ENCODE data around the gene NEB. TPM values are rescaled to one million over a fixed set of nuclear protein-coding genes. Genes with fewer than 3 reads are reported as not detected.

NEB gene
- total RNA-seq, 2 experiments from 2014 or later = 0.40 to 0.48 TPM

DNA sequence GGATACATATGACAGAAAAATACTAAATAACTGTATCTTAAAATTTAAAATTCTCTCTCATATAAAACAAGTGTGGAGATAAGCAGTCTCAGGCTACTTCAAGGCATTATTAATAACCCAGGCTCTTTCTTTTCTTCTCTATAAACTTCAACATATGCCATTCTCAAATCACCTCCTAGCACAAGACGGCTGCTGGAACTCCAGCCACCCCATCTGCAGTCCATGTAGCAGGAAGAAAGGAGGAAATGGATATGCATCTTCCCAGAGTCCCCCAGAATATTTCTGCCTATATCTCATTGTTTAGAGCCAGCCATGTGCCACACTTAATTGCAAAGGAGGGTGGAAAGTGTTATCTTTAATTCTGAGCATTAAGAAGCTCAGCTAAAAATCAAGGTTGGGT is 35.3 kb upstream of the NEB start:
- no peaks in the 10 kb centered on the region for H3K27me3 Mint-ChIP-seq
- no peak for DNase-seq
- H3K4me1 Mint-ChIP-seq = peaks cover 12% of the 10 kb centered on the region
- H3K27ac Mint-ChIP-seq = no peak overlapping the region
- no peaks in the 10 kb centered on the region for H3K36me3 Mint-ChIP-seq (ENCODE audit: low read depth)
- ChIA-PET CTCF (interaction anchor here (1.4 kb wide), 1 partner anchor 8 kb away, joined by 5 read pairs; no protein-coding TSS in a partner anchor), POLR2A (no interaction called here)
- no peaks in the 10 kb centered on the region for H3K9me3 Mint-ChIP-seq
- no peak overlapping the region for H3K4me3 Mint-ChIP-seq

GRCh38 chr2:151767536-151767935 is 33.3 kb upstream of the NEB start:
- ChIA-PET CTCF (no interaction called here), POLR2A (no interaction called here)
- Mint-ChIP-seq H3K9me3 (no peaks in the 10 kb centered on the region), H3K27me3 (no peaks in the 10 kb centered on the region), H3K36me3 (ENCODE audit: low read depth) (peaks cover 1% of the 10 kb centered on the region), H3K4me3 (no peak overlapping the region), H3K27ac (no peak overlapping the region), H3K4me1 (peaks cover 12% of the 10 kb centered on the region)
- no peak for DNase-seq

DNA sequence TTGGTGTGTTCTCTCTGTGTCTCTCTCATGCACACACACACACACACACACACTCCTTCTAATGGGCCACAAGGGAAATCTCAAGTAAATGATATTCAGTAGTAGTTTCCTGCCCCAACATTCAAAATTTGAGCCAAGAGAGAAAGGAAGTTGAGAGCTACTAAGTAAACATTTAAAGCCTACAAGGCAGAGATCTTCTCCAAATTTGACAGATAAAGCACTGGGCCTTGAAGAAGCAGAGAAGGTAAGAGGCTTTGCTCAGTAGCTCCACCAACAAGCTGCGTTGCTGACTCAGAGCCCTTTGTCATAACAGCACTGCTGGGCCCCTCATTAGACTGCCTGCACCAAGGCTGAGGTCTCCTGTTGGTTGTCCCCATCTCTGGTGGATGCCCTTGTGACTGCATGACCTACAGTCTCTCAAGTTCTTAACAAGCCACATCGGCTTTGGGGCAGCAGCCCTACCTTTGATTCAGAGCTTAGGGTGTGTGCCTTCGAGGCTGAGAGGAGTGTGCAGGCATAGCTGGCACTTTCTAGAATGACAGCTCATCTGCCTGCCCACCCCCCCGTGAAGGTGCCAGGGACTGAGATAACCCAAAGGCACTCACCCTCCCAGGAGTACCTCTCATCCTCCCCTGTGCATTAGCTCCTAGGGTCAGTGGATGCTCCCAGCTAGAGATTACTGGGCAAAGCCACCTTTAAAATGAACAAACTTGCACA is 32.3 kb upstream of the NEB start:
- Mint-ChIP-seq H3K36me3 (ENCODE audit: low read depth) (peaks cover 1% of the 10 kb centered on the region), H3K27ac (peak overlapping the region; percentile 3), H3K27me3 (no peaks in the 10 kb centered on the region), H3K4me3 (no peak overlapping the region), H3K9me3 (no peaks in the 10 kb centered on the region), H3K4me1 (peaks cover 12% of the 10 kb centered on the region)
- ChIA-PET CTCF (no interaction called here), POLR2A (no interaction called here)
- no peak for DNase-seq

- no peak overlapping the region for H3K4me3 Mint-ChIP-seq
- ChIA-PET POLR2A (no interaction called here), CTCF (interaction anchor here (1.1 kb wide), 1 partner anchor 10 kb away, joined by 3 read pairs; no protein-coding TSS in a partner anchor)
- DNase-seq = no peak
- no peak overlapping the region for H3K27ac Mint-ChIP-seq
- peaks cover 1% of the 10 kb centered on the region for H3K36me3 Mint-ChIP-seq (ENCODE audit: low read depth)
- H3K4me1 Mint-ChIP-seq = peaks cover 12% of the 10 kb centered on the region
- no peaks in the 10 kb centered on the region for H3K9me3 Mint-ChIP-seq
- no peaks in the 10 kb centered on the region for H3K27me3 Mint-ChIP-seq
Observed at GRCh38 chr2:151765760-151766410, 31.6 kb upstream of the NEB start.

DNA sequence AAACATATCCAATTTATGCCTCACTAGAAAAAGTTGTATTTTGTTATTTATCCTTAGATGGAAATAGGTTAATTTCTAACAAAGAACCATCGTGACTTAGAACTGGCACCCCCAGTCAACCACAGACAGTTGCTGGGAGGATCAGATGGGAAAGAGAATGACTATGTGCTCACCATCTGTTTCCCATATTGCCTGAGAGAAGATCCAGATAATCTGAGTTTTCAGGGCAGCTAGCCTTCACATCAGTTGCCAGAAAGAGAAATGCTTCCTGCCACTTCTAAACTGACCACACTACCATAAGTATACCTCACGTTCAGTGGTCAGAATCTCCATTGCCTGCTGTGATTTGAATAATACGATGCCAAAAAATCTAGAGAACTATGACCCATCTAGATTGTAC is 28.4 kb upstream of the NEB start:
- ChIA-PET CTCF (no interaction called here), POLR2A (no interaction called here)
- peaks cover 1% of the 10 kb centered on the region for H3K36me3 Mint-ChIP-seq (ENCODE audit: low read depth)
- DNase-seq = no peak
- H3K27ac Mint-ChIP-seq = no peak overlapping the region
- H3K27me3 Mint-ChIP-seq = no peaks in the 10 kb centered on the region
- H3K9me3 Mint-ChIP-seq = no peaks in the 10 kb centered on the region
- H3K4me3 Mint-ChIP-seq = no peak overlapping the region
- peaks cover 12% of the 10 kb centered on the region for H3K4me1 Mint-ChIP-seq

- Mint-ChIP-seq H3K27me3 (no peaks in the 10 kb centered on the region), H3K4me3 (no peak overlapping the region), H3K27ac (no peak overlapping the region), H3K9me3 (no peaks in the 10 kb centered on the region), H3K36me3 (ENCODE audit: low read depth) (peaks cover 1% of the 10 kb centered on the region), H3K4me1 (peaks cover 12% of the 10 kb centered on the region)
- POLR2A ChIA-PET = no interaction called here
- no peak for DNase-seq
- CTCF ChIA-PET = no interaction called here
Observed at GRCh38 chr2:151761687-151762086, 27.4 kb upstream of the NEB start.

DNA sequence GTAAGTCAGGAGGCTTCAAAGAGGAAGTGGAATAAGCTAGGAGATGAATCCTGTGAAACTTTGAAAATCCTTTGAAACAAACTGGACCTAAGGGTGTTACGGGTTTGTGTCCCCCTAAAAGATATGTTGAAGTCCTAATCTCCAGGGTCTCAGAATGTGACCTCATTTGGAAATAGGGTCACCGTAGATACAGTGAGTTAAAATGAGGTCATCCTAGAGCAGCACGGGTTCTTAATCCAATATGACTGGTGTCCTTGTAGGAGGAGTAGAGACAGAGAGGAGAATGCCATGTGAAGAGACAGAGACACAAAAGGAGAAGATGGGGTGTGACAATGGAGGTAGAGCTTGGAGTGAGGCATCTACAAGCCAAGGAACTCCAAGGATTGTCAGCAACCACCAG is 26.9 kb upstream of the NEB start:
- H3K9me3 Mint-ChIP-seq = no peaks in the 10 kb centered on the region
- H3K27me3 Mint-ChIP-seq = no peaks in the 10 kb centered on the region
- POLR2A ChIA-PET = no interaction called here
- H3K4me1 Mint-ChIP-seq = peaks cover 8% of the 10 kb centered on the region
- CTCF ChIA-PET = no interaction called here
- no peak overlapping the region for H3K4me3 Mint-ChIP-seq
- no peak overlapping the region for H3K27ac Mint-ChIP-seq
- DNase-seq = no peak
- peaks cover 1% of the 10 kb centered on the region for H3K36me3 Mint-ChIP-seq (ENCODE audit: low read depth)

GRCh38 chr2:151760139-151760650 is 25.9 kb upstream of the NEB start:
- POLR2A ChIA-PET = no interaction called here
- H3K36me3 Mint-ChIP-seq (ENCODE audit: low read depth) = peaks cover 1% of the 10 kb centered on the region
- CTCF ChIA-PET = no interaction called here
- H3K4me3 Mint-ChIP-seq = no peak overlapping the region
- no peaks in the 10 kb centered on the region for H3K9me3 Mint-ChIP-seq
- no peaks in the 10 kb centered on the region for H3K27me3 Mint-ChIP-seq
- H3K4me1 Mint-ChIP-seq = no peaks in the 10 kb centered on the region
- no peak overlapping the region for H3K27ac Mint-ChIP-seq
- no peak for DNase-seq

DNA sequence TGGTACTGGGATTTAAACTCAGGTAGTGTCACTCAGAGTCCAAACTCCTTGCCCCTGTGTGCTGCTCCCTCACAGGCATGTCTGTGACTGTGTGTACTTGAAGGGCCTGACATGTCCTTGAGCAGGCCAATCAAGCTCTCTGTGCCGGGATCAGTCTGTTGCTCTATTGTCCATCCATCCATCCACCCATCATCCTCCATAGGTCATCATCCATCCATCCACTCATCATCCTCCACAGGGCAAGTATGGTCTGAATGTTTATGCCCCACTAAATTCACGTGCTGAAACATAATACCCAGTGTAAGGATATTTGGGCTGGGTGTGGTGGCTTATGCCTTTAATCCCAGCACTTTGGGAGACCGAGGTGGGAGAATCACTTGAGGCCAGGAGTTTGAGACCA is 24.5 kb upstream of the NEB start:
- CTCF ChIA-PET = no interaction called here
- Mint-ChIP-seq H3K36me3 (ENCODE audit: low read depth) (no peaks in the 10 kb centered on the region), H3K4me1 (no peaks in the 10 kb centered on the region), H3K27ac (no peak overlapping the region), H3K9me3 (no peaks in the 10 kb centered on the region), H3K4me3 (no peak overlapping the region), H3K27me3 (no peaks in the 10 kb centered on the region)
- POLR2A ChIA-PET = no interaction called here
- no peak for DNase-seq

DNA sequence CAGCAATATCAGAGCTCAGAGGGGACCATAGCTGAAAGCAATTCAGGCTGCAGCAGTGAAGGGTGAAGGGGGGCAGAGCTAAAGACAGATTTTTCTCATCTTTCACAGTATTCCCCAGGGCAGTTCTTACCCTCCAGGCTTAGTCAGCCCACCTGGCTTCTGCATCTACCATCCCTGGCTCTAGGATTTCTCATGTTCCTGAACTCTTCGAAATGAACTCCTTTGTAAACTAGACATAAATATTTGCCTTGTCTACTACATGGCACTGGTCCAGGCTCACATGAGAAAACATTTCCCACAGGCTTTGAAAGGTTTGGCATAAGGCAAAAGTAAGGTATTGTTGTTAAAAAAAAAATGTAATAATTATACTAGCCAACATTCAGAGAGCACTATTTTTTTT is 23.6 kb upstream of the NEB start:
- CTCF ChIA-PET = no interaction called here

DNA sequence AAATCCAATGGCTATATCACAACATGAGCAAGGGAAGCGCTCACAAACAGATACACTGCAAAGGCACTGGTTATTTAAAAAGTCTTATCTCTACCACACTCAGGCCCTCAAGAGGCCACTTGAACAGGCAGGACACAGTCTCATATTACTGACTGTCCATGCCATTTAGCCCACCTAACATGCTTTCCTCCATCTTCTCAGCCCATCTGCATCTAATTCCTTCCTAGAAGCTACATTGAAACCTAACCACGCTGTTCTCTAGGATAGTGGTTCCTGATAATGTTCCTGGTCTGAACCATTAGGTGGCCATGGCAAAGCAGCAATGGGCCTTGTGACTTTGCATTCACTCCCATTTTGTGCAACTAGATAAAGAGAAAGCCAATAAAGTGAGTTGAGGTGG is 22.5 kb upstream of the NEB start:
- no peaks in the 10 kb centered on the region for H3K36me3 Mint-ChIP-seq (ENCODE audit: low read depth)
- no peak overlapping the region for H3K4me3 Mint-ChIP-seq
- POLR2A ChIA-PET = no interaction called here
- no peaks in the 10 kb centered on the region for H3K9me3 Mint-ChIP-seq
- H3K4me1 Mint-ChIP-seq = no peaks in the 10 kb centered on the region
- no peaks in the 10 kb centered on the region for H3K27me3 Mint-ChIP-seq
- CTCF ChIA-PET = no interaction called here
- no peak overlapping the region for H3K27ac Mint-ChIP-seq
- no peak for DNase-seq

More for the DNA sequence above, 23.6 kb upstream of the NEB start:
- H3K9me3 Mint-ChIP-seq = no peaks in the 10 kb centered on the region
- no peak overlapping the region for H3K27ac Mint-ChIP-seq
- H3K4me1 Mint-ChIP-seq = no peaks in the 10 kb centered on the region
- H3K27me3 Mint-ChIP-seq = no peaks in the 10 kb centered on the region
- H3K36me3 Mint-ChIP-seq (ENCODE audit: low read depth) = no peaks in the 10 kb centered on the region
- H3K4me3 Mint-ChIP-seq = no peak overlapping the region
- DNase-seq = no peak
- POLR2A ChIA-PET = no interaction called here

- no peak for DNase-seq
- no peaks in the 10 kb centered on the region for H3K4me1 Mint-ChIP-seq
- H3K27me3 Mint-ChIP-seq = no peaks in the 10 kb centered on the region
- H3K9me3 Mint-ChIP-seq = no peaks in the 10 kb centered on the region
- H3K36me3 Mint-ChIP-seq (ENCODE audit: low read depth) = no peaks in the 10 kb centered on the region
- POLR2A ChIA-PET = no interaction called here
- no peak overlapping the region for H3K4me3 Mint-ChIP-seq
- CTCF ChIA-PET = no interaction called here
- H3K27ac Mint-ChIP-seq = no peak overlapping the region
Observed at GRCh38 chr2:151754253-151754897, 20.1 kb upstream of the NEB start.

- no peak overlapping the region for H3K27ac Mint-ChIP-seq
- POLR2A ChIA-PET = no interaction called here
- CTCF ChIA-PET = no interaction called here
- no peaks in the 10 kb centered on the region for H3K4me1 Mint-ChIP-seq
- no peak overlapping the region for H3K4me3 Mint-ChIP-seq
- no peaks in the 10 kb centered on the region for H3K9me3 Mint-ChIP-seq
- DNase-seq = no peak
- no peaks in the 10 kb centered on the region for H3K27me3 Mint-ChIP-seq
- H3K36me3 Mint-ChIP-seq (ENCODE audit: low read depth) = no peaks in the 10 kb centered on the region
Observed at GRCh38 chr2:151753540-151753939, 19.3 kb upstream of the NEB start.
